ENCODE data around the gene VCP. TPM values are rescaled to one million over a fixed set of nuclear protein-coding genes. Genes with fewer than 3 reads are reported as not detected.
A peak's percentile ranks its signal among the peaks of the same experiment; 100 is the strongest.

The VCP gene
- total RNA-seq, 1 donor from 2014 or later: 185 TPM

DNA sequence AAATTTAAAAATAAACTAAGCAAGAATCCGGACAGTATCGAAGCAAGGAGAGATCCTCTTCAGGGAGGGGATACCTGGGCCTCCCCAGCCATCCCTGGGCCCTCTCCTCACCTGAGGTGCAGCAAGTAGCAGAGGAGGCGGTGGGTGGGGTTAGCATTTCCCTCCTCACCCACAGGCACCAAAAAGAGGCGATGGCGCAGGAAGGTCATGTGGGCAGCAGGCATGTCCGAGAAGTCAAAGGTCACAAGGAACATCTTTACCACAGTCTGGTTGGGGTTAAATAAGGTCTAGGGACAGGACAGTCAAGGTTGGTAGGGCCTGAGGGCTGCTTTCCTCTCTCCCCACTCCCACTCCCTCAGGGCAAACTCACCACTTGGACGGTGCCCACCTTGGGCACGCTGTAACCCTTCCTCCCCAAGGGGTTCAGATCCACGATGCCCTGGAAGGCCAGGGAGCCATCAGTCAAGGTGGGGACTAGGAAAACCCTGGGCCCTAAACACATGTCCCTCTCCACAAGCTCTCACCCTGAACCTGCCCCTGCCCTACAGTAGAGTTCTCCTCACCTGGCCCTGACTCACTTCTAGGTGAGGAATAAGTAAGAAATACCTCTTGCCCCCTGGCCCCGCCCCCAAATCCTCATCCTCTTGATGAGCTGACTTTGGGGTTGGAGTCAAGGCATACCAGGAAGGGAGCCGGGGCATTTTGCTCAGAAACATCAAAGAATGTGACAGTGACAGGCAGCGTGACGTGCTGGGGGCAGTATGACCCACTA lies 33.3 kb upstream of the VCP start:
- no peak overlapping the region for H3K4me3 ChIP-seq
- H3K27me3 ChIP-seq: no peaks in the 10 kb centered on the region
- ATAC-seq: no peak
- DNase-seq: peak; percentile 53
- intact Hi-C loops (cut with DNase I): no loop called here
- H3K9me3 ChIP-seq: no peaks in the 10 kb centered on the region
- peaks cover 54% of the 10 kb centered on the region for H3K36me3 ChIP-seq
- H3K27ac ChIP-seq: no peak overlapping the region
- no peak for TF ChIP-seq CTCF (IDR thresholded peaks at IDR 0.05)
- H3K4me1 ChIP-seq: peaks cover 28% of the 10 kb centered on the region

DNA sequence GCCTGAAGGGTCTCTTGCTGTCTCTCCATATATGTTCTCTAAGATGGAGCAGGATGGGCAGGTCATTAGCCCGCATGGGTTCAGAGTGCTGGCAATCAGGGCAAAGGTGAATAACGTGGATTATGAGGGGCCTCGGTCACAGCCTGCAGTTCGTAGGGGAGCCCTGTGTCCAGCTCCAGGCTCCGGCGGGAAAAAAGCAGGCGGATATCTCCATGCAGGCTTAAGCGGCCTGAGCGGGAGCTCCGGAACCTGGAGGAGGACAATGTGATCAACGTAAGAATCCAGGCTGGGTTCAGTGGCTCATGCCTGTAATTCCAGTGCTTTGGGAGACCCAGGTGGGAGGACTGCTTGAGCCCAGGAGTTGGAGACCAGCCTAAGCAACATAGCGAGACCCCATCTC lies 32.7 kb upstream of the VCP start:
- no peak overlapping the region for H3K4me3 ChIP-seq
- peaks cover 22% of the 10 kb centered on the region for H3K4me1 ChIP-seq
- intact Hi-C loops (cut with DNase I): no loop called here
- H3K36me3 ChIP-seq: peaks cover 60% of the 10 kb centered on the region
- DNase-seq: peak; percentile 16
- H3K27ac ChIP-seq: no peak overlapping the region
- H3K9me3 ChIP-seq: no peaks in the 10 kb centered on the region
- H3K27me3 ChIP-seq: no peaks in the 10 kb centered on the region
- TF ChIP-seq CTCF (IDR thresholded peaks at IDR 0.05): no peak
- ATAC-seq: no peak

GRCh38 chr9:35104586-35104985 lies 32.2 kb upstream of the VCP start:
- no peak overlapping the region for H3K27ac ChIP-seq
- H3K9me3 ChIP-seq: no peaks in the 10 kb centered on the region
- no peak overlapping the region for H3K4me3 ChIP-seq
- H3K36me3 ChIP-seq: peaks cover 65% of the 10 kb centered on the region
- H3K4me1 ChIP-seq: peaks cover 17% of the 10 kb centered on the region
- no peaks in the 10 kb centered on the region for H3K27me3 ChIP-seq
- intact Hi-C loops (cut with DNase I): no loop called here
- no peak for ATAC-seq
- peak; percentile 11 for DNase-seq
- no peak for TF ChIP-seq CTCF (IDR thresholded peaks at IDR 0.05)

- Histone ChIP-seq H3K4me3 (peak overlapping the region; percentile 86), H3K27me3 (no peaks in the 10 kb centered on the region), H3K36me3 (peaks cover 68% of the 10 kb centered on the region), H3K4me1 (peaks cover 17% of the 10 kb centered on the region), H3K27ac (peak overlapping the region; percentile 92), H3K9me3 (no peaks in the 10 kb centered on the region)
- no peak for ATAC-seq
- peak; percentile 9 for DNase-seq
- no peak for TF ChIP-seq CTCF (IDR thresholded peaks at IDR 0.05)
- intact Hi-C loops (cut with DNase I): no loop called here
These were observed 31.3 kb upstream of the VCP start for GRCh38 chr9:35103660-35104191.

GRCh38 chr9:35102769-35103659 lies 30.6 kb upstream of the VCP start, which contains the start of gene STOML2:
Gene STOML2, minus strand, starts transcription at chr9:35103131. Its CDS starts 37 bp downstream, at chr9:35103094.
- Histone ChIP-seq H3K9me3 (no peaks in the 10 kb centered on the region), H3K36me3 (peaks cover 63% of the 10 kb centered on the region), H3K27ac (peak within 1 kb of the TSS; percentile 92), H3K4me1 (peaks cover 17% of the 10 kb centered on the region), H3K27me3 (no peaks in the 10 kb centered on the region), H3K4me3 (peak within 1 kb of the TSS; percentile 86)
- ATAC-seq (peak; percentile 98), DNase-seq (peak; percentile 95)
- no peak for TF ChIP-seq CTCF (IDR thresholded peaks at IDR 0.05)
- intact Hi-C loops (cut with DNase I): no loop called here
